ENCODE measurements around the gene LRRK1.

DNA sequence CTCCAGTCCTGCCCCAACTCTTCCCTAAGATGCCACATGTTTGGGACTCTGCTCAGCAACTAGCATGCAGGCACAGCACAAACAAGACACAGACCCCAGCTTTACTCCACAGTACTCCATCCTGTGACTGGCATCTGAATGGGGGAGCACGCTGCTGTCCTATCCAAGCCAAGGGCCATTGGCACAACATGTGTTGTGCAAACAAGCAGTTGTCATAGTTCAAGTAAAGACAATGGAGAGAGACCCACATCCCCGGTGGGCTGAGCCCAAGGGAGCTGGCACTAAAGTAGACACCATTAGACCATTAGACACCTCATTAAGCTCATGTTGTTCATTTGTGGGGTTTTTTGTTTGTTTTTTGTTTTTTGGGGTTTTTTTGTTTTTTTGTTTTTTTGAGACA is 200.0 kb downstream of the LRRK1 start:
- TF ChIP-seq, protein P1, sequence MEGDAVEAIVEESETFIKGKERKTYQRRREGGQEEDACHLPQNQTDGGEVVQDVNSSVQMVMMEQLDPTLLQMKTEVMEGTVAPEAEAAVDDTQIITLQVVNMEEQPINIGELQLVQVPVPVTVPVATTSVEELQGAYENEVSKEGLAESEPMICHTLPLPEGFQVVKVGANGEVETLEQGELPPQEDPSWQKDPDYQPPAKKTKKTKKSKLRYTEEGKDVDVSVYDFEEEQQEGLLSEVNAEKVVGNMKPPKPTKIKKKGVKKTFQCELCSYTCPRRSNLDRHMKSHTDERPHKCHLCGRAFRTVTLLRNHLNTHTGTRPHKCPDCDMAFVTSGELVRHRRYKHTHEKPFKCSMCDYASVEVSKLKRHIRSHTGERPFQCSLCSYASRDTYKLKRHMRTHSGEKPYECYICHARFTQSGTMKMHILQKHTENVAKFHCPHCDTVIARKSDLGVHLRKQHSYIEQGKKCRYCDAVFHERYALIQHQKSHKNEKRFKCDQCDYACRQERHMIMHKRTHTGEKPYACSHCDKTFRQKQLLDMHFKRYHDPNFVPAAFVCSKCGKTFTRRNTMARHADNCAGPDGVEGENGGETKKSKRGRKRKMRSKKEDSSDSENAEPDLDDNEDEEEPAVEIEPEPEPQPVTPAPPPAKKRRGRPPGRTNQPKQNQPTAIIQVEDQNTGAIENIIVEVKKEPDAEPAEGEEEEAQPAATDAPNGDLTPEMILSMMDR (IDR thresholded peaks at IDR 0.05): no peak
- TF ChIP-seq POLR2A (IDR thresholded peaks at IDR 0.05): no peak
